ENCODE measurements around the gene RBM17. TPM values are rescaled to one million over a fixed set of nuclear protein-coding genes. Genes with fewer than 3 reads are reported as not detected.

Gene RBM17
- total and polyA plus RNA-seq, 4 donors, result 16.5 to 44.8 (median 34.1) TPM

- Histone ChIP-seq H3K36me3 (ENCODE audit: control insufficient read depth in 4 of 4, insufficient read depth in 3 of 4, low read depth in 1 of 4, low read length in 3 of 4) (no peaks in the 10 kb centered on the region), H3K9ac (ENCODE audit: low read depth in 1 of 2, low read length in 2 of 2) (no peak overlapping the region), H3K4me1 (ENCODE audit: control insufficient read depth in 4 of 4, insufficient read depth in 4 of 4, low read length in 3 of 4) (no peaks in the 10 kb centered on the region), H3K9me3 (ENCODE audit: control insufficient read depth in 4 of 4, low read length in 3 of 4) (no peaks in the 10 kb centered on the region), H3K4me3 (ENCODE audit: low read depth in 1 of 3, low read length in 3 of 3) (no peak overlapping the region), H3K27me3 (ENCODE audit: control insufficient read depth in 4 of 4, insufficient read depth in 4 of 4, low read length in 3 of 4) (no peaks in the 10 kb centered on the region), H3K27ac (ENCODE audit: low read depth in 1 of 2, low read length in 2 of 2) (no peak overlapping the region)
- TF ChIP-seq HNF4A (conservative IDR thresholded peaks at IDR 0.05) (no peak), RXRA (IDR thresholded peaks at IDR 0.05) (no peak), EGR1 (IDR thresholded peaks at IDR 0.05; ENCODE audit: low read depth in 2 of 2) (no peak), MAX (IDR thresholded peaks at IDR 0.05) (no peak), ZBTB33 (IDR thresholded peaks at IDR 0.05) (no peak), FOXA2 (IDR thresholded peaks at IDR 0.05) (no peak)
- 78% methylated on average over 11 of the region's 11 CpGs for WGBS
- DNase-seq (ENCODE audit: low spot score), result no peak
Observed at GRCh38 chr10:6069081-6069931, 19.5 kb upstream of the RBM17 start.

- TF ChIP-seq TAF1 (conservative IDR thresholded peaks at IDR 0.05), result no peak
- Histone ChIP-seq H3K36me3 (ENCODE audit: control insufficient read depth in 4 of 4, insufficient read depth in 3 of 4, low read depth in 1 of 4, low read length in 3 of 4) (no peaks in the 10 kb centered on the region), H3K9me3 (ENCODE audit: control insufficient read depth in 4 of 4, low read length in 3 of 4) (no peaks in the 10 kb centered on the region), H3K4me1 (ENCODE audit: control insufficient read depth in 4 of 4, insufficient read depth in 4 of 4, low read length in 3 of 4) (no peaks in the 10 kb centered on the region), H3K4me3 (ENCODE audit: low read depth in 1 of 3, low read length in 3 of 3) (no peak overlapping the region), H3K27me3 (ENCODE audit: control insufficient read depth in 4 of 4, insufficient read depth in 4 of 4, low read length in 3 of 4) (no peaks in the 10 kb centered on the region), H3K9ac (ENCODE audit: low read depth in 1 of 2, low read length in 2 of 2) (no peak overlapping the region), H3K27ac (ENCODE audit: low read depth in 1 of 2, low read length in 2 of 2) (no peak overlapping the region)
- DNase-seq (ENCODE audit: low spot score), result no peak
- 89% methylated on average over 5 of the region's 5 CpGs for WGBS
Observed at GRCh38 chr10:6070660-6071059, 18.2 kb upstream of the RBM17 start.

- Histone ChIP-seq H3K4me3 (ENCODE audit: low read depth in 1 of 3, low read length in 3 of 3) (no peak overlapping the region), H3K36me3 (ENCODE audit: control insufficient read depth in 4 of 4, insufficient read depth in 3 of 4, low read depth in 1 of 4, low read length in 3 of 4) (no peaks in the 10 kb centered on the region), H3K9ac (ENCODE audit: low read depth in 1 of 2, low read length in 2 of 2) (no peak overlapping the region), H3K27ac (ENCODE audit: low read depth in 1 of 2, low read length in 2 of 2) (no peak overlapping the region), H3K4me1 (ENCODE audit: control insufficient read depth in 4 of 4, insufficient read depth in 4 of 4, low read length in 3 of 4) (no peaks in the 10 kb centered on the region), H3K9me3 (ENCODE audit: control insufficient read depth in 4 of 4, low read length in 3 of 4) (no peaks in the 10 kb centered on the region), H3K27me3 (ENCODE audit: control insufficient read depth in 4 of 4, insufficient read depth in 4 of 4, low read length in 3 of 4) (no peaks in the 10 kb centered on the region)
- no peak for TF ChIP-seq GABPA (IDR thresholded peaks at IDR 0.05 in 1 of 2, conservative IDR thresholded peaks at IDR 0.05 in 1 of 2)
- WGBS, result 83% methylated on average over 10 of the region's 10 CpGs
- DNase-seq (ENCODE audit: low spot score), result no peak
Observed at GRCh38 chr10:6071181-6072175, 17.4 kb upstream of the RBM17 start.
